ENCODE results near the gene ELF4. TPM values are rescaled to one million over a fixed set of nuclear protein-coding genes. Genes with fewer than 3 reads are reported as not detected.

ELF4 gene
- total RNA-seq, 2 experiments from 2014 or later: 36.2 to 52.7 TPM

Other genes starting within 250 kb of the ELF4 start
- 10 to 100 TPM; 22.8 to 37.0 TPM for gene UTP14A, start 204.3 kb downstream of the ELF4 start, total RNA-seq
- 10 to 100 TPM in 1 of 2 experiments, 1 to 10 TPM in 1; 9.1 to 10.2 TPM for gene BCORL1, start 127.9 kb downstream of the ELF4 start, total RNA-seq
- gene AIFM1, start 55.3 kb upstream of the ELF4 start, total RNA-seq: 10 to 100 TPM; 47.3 to 59.6 TPM
- gene RAB33A, start 61.5 kb upstream of the ELF4 start, total RNA-seq: 10 to 100 TPM; 38.8 to 41.1 TPM
- 1 to 10 TPM; 6.7 to 7.8 TPM for gene ZNF280C, start 158.4 kb upstream of the ELF4 start, total RNA-seq
- gene SLC25A14, start 229.4 kb upstream of the ELF4 start, total RNA-seq: 10 to 100 TPM; 10.1 to 11.5 TPM